Measurements from ENCODE around the gene AP1M2.
"Not testable (repeated sequence)": the region's sequence is repeated elsewhere in the genome, so short reads cannot be mapped to it uniquely, and the experiment has no call there.

DNA sequence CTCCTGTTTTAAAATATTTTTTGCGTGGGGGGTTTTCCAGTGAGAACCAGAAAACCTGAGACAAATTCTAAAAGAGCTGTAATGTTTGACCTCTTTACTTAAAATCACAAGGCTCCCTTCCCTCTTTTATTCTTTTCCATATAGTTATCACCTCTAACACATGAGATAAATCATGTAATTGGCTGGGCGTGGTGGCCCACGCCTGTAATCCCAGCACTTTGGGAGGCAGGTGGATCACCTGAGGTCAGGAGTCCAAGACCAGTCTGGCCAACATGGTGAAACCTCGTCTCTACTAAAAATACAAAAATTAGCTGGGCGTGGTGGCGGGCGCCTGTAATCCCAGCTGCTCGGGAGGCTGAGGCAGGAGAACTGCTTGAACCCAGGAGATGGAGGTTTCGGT lies 36.1 kb downstream of the AP1M2 start:
- not testable (repeated sequence) for TF ChIP-seq CTCF (IDR thresholded peaks at IDR 0.05; ENCODE audit: extremely low read depth in 1 of 2, insufficient read depth in 1 of 2, low read depth in 1 of 2, low read length in 2 of 2); EZH2 (IDR thresholded peaks at IDR 0.05; ENCODE audit: borderline replicate concordance, low read depth, low read length, severe bottlenecking); POLR2AphosphoS5 (IDR thresholded peaks at IDR 0.05; ENCODE audit: insufficient read depth, low read depth, low read length); POLR2A (IDR thresholded peaks at IDR 0.05; ENCODE audit: low read depth, low read length); MYC (IDR thresholded peaks at IDR 0.05; ENCODE audit: low read depth, low read length); JUN (IDR thresholded peaks at IDR 0.05; ENCODE audit: borderline replicate concordance, insufficient read depth, insufficient read length, low read depth); GATA2 (IDR thresholded peaks at IDR 0.05; ENCODE audit: insufficient read depth, insufficient read length, low read depth, low read length)
- TF ChIP-seq, protein P1, sequence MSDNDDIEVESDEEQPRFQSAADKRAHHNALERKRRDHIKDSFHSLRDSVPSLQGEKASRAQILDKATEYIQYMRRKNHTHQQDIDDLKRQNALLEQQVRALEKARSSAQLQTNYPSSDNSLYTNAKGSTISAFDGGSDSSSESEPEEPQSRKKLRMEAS (IDR thresholded peaks at IDR 0.05; ENCODE audit: insufficient read depth, insufficient read length), result not testable (repeated sequence)

Data from endothelial cell of umbilical vein (primary cell).